Activated CD4-positive, alpha-beta T cell treated with anti-CD3 and anti-CD28 coated beads for 36 hours (primary cell): ENCODE data around the gene IL12RB2. TPM values are rescaled to one million over a fixed set of nuclear protein-coding genes. Genes with fewer than 3 reads are reported as not detected.
A peak's percentile ranks its signal among the peaks of the same experiment; 100 is the strongest.
"Not testable (repeated sequence)": the region's sequence is repeated elsewhere in the genome, so short reads cannot be mapped to it uniquely, and the experiment has no call there.

Source experiments
- ATAC-seq: fragments of 200-7000 bp; cut with Tn5 transposase; one replicate; pipeline ENCODE4 v1.10.0; 2021; ENCODE audit warnings: mild to moderate bottlenecking, moderate library complexity
- CTCF ChIA-PET: fragments of 350-600 bp; sonication (Branson Sonifier 250); formaldehyde crosslinking; loops from one replicate; lab custom pipeline; 2021; ENCODE audit warnings: antibody characterized with exemption; lab: Charles Lee
- POLR2A ChIA-PET: fragments of 350-600 bp; sonication (Branson Sonifier 250); formaldehyde crosslinking; loops from one replicate; lab custom pipeline; 2021; ENCODE audit warnings: antibody characterized with exemption, inconsistent platforms; lab: Charles Lee
- DNase-seq: peaks from one replicate; pipeline ENCODE4 v3.0.0-alpha.2; 2020
- H3K27ac Mint-ChIP-seq: one replicate; pipeline ENCODE4 v1.8.0; 2021; ENCODE audit warnings: mixed read lengths
- H3K27me3 Mint-ChIP-seq: one replicate; pipeline ENCODE4 v1.8.0; 2021; ENCODE audit warnings: mixed read lengths
- H3K36me3 Mint-ChIP-seq: one replicate; pipeline ENCODE4 v1.8.0; 2021; ENCODE audit warnings: low read depth, mixed read lengths
- H3K4me1 Mint-ChIP-seq: one replicate; pipeline ENCODE4 v1.8.0; 2021; ENCODE audit warnings: mixed read lengths
- H3K4me3 Mint-ChIP-seq: one replicate; pipeline ENCODE4 v1.8.0; 2021; ENCODE audit warnings: mild to moderate bottlenecking, moderate library complexity, mixed read lengths
- H3K9me3 Mint-ChIP-seq: one replicate; pipeline ENCODE4 v1.8.0; 2021; ENCODE audit warnings: low read depth, mixed read lengths
- intact Hi-C, 2 experiments: fragments of 100-400 bp; cut with DNase I in 1 of 2; cut with micrococcal nuclease in 1 of 2; formaldehyde crosslinking; loops; one replicate each; pipeline versions ENCODE4 v1.14.2 to v1.15.1; 2022 to 2024; cut with DNase I, micrococcal nuclease
- total RNA-seq, 2 experiments: library from RNA; stranded (reverse); gene quantifications; one replicate each; pipeline ENCODE4 v1.2.3, GENCODE V29; 2021

IL12RB2 gene
- total RNA-seq, 2 experiments from 2014 or later = 77.9 to 99.2 TPM

DNA sequence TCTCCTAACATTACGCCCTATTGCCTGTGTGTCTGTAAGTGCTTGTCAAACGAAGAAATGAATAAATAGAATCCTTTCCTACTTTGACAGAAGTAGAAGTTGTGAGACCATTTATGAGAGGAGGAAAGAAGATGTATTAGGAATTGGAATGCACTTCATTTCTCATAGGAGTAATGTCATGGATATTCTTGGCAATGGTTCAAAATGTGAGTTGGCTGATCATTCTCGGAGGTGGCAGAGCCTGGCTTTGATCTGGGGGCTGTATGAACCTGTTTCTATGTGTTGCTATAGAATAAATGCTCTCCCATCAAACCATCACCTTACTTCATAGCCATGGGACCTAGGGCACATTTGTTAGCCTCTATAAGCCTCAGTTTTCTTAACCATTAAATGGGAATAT, 132.7 kb downstream of the IL12RB2 start:
- Mint-ChIP-seq H3K27me3 (no peaks in the 10 kb centered on the region), H3K4me3 (no peak overlapping the region), H3K36me3 (no peaks in the 10 kb centered on the region), H3K4me1 (peaks cover 16% of the 10 kb centered on the region), H3K9me3 (no peaks in the 10 kb centered on the region), H3K27ac (no peak overlapping the region)
- no peak for DNase-seq
- POLR2A ChIA-PET = no interaction called here
- intact Hi-C loops = no loop called here
- CTCF ChIA-PET = interaction anchor here (2.0 kb wide), 1 partner anchor 60 kb away, joined by 10 read pairs; no protein-coding TSS in a partner anchor
- no peak for ATAC-seq

DNA sequence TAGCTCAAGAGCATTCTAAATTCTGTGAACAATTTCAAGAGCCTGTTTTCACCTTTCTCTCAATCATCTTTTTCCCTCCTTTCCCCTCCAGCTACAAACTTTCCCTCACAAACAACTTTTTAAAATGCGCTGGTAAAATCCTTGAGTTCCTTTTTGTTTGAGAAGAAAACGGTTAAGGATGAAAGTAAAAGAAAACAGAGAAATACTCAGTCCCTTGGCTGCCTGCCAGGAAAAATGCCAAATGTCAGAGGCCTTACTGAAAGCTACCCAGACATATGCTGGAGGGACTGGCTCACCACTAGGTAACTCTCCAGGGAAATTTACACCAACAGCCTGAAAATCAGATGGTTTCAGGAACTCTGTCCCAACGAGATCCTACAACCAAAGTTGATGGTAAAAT, 133.5 kb downstream of the IL12RB2 start:
- peak; percentile 78 for DNase-seq
- peaks cover under 1% of the 10 kb centered on the region for H3K27me3 Mint-ChIP-seq
- ChIA-PET CTCF (interaction anchor here (0.7 to 2.0 kb wide), 7 partner anchors 9 to 272 kb away, joined by 3 to 10 read pairs (median 3); no protein-coding TSS in a partner anchor), POLR2A (interaction anchor here (1.0 to 1.2 kb wide), 4 partner anchors 9 to 101 kb away, joined by 3 to 6 read pairs (median 4); partner anchors contain the start of gene SERBP1)
- no peak overlapping the region for H3K4me3 Mint-ChIP-seq
- peaks cover 16% of the 10 kb centered on the region for H3K4me1 Mint-ChIP-seq
- H3K9me3 Mint-ChIP-seq = no peaks in the 10 kb centered on the region
- H3K36me3 Mint-ChIP-seq = no peaks in the 10 kb centered on the region
- H3K27ac Mint-ChIP-seq = peak overlapping the region; percentile 70
- peak; percentile 43 for ATAC-seq
- intact Hi-C loops = no loop called here

DNA sequence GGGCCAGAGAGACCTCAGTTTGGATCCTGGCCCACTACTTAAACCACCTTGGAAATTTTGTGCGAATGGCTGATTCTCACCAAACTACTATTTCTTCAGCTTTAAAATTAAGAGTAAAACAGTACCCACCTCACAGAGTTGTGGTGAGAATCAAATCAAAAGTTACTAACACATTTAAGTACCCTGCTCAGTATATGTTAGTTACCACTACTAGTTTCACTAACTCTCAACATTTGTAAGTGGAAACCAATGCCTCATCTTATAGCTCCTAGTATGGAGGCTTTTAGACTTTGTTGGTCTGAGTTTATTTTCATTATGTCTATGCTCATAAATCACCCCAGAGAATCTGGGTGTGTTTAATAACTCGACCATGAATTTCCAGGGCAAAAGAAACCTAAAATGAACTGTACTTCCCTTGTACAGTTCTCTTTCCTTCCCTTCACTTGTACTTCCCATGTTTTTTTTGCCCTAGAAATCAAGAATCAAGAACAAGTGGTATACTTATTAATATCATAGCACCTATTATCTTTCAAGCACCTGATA, 134.1 kb downstream of the IL12RB2 start:
- POLR2A ChIA-PET = interaction anchor here (0.6 to 1.2 kb wide), 6 partner anchors 9 to 319 kb away, joined by 3 to 6 read pairs (median 4); partner anchors contain the start of gene SERBP1
- intact Hi-C loops = no loop called here
- peaks cover 4% of the 10 kb centered on the region for H3K27me3 Mint-ChIP-seq

GRCh38 chr1:67446014-67446413, 138.3 kb downstream of the IL12RB2 start:
- H3K4me3 Mint-ChIP-seq, H3K9me3 Mint-ChIP-seq, H3K27me3 Mint-ChIP-seq, H3K27ac Mint-ChIP-seq, DNase-seq, ATAC-seq, H3K36me3 Mint-ChIP-seq, intact Hi-C loops: not testable (repeated sequence)
- ChIA-PET CTCF (interaction anchor here (1.1 kb wide), 1 partner anchor 54 kb away, joined by 3 read pairs; no protein-coding TSS in a partner anchor), POLR2A (interaction anchor here (0.6 to 0.7 kb wide), 2 partner anchors 10 to 18 kb away, joined by 4 to 7 read pairs; no protein-coding TSS in a partner anchor)
- peaks cover 12% of the 10 kb centered on the region for H3K4me1 Mint-ChIP-seq

More for the DNA sequence above, 134.1 kb downstream of the IL12RB2 start:
- Mint-ChIP-seq H3K4me1 (peaks cover 16% of the 10 kb centered on the region), H3K27ac (peak overlapping the region; percentile 70), H3K9me3 (no peaks in the 10 kb centered on the region), H3K36me3 (no peaks in the 10 kb centered on the region), H3K4me3 (no peak overlapping the region)
- DNase-seq = no peak
- peak; percentile 96 for ATAC-seq
- CTCF ChIA-PET = interaction anchor here (0.7 to 2.0 kb wide), 8 partner anchors 10 to 319 kb away, joined by 3 to 10 read pairs (median 3); no protein-coding TSS in a partner anchor

Other genes with a start within 250 kb of the IL12RB2 start
- gene C1orf141, start 172.9 kb upstream of the IL12RB2 start, total RNA-seq = under 1 TPM in 1 of 2 experiments, not detected in 1; 0.11 TPM
- gene IL23R, start 141.4 kb upstream of the IL12RB2 start, total RNA-seq = 1 to 10 TPM; 7.1 to 9.3 TPM
- 100 to 1,000 TPM; 433 to 510 TPM for gene SERBP1, start 122.5 kb downstream of the IL12RB2 start, total RNA-seq